GM18873 (cell line): ENCODE results near the gene MAST4.

Experiments
- ATAC-seq: cut with Tn5 transposase; IDR thresholded peaks from one replicate; pipeline ENCODE4 v1.9.1; 2021; ENCODE audit warnings: mild to moderate bottlenecking, moderate library complexity, moderate number of reproducible peaks; ENCODE audit not compliant: unreplicated experiment, low FRiP score

Gene MAST4

GRCh38 chr5:66892716-66893115 is 296.5 kb downstream of the MAST4 start:
- ATAC-seq: no peak

DNA sequence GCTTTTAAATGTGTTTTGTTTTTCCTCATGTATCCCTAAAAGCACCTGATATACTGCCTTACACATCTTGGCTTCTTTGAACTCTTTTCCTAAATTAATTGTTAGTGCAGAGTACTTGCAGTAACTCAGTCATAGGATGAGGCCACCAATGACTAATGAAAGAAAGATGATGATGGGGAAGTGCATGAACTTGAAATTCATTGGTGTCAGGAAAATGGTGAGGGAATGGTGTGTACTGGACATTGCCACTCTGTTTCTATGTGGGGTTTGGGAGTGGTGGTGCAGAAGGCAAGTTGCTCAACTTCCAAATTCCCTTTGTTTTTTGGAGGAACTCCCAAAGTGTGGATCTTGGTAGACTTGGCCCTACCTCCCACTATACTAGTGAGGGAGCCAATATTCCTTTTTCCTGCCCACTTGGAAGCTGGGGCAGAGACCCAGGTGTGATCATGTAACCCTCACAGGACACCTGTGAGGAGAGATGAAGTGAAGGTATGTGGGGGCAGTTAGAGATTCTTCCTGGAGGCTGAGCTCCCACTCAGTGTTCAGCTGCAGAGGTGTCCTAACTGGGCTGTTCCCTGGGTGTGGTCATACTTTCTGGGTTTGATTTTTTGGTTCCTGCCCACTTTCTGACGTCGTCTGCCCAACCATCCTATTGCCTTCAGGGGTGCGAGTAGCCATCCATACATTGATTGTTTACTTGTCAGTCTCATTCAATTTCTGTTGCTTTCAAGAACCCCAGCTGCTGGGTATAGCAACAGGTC is 298.5 kb downstream of the MAST4 start:
- no peak for ATAC-seq

DNA sequence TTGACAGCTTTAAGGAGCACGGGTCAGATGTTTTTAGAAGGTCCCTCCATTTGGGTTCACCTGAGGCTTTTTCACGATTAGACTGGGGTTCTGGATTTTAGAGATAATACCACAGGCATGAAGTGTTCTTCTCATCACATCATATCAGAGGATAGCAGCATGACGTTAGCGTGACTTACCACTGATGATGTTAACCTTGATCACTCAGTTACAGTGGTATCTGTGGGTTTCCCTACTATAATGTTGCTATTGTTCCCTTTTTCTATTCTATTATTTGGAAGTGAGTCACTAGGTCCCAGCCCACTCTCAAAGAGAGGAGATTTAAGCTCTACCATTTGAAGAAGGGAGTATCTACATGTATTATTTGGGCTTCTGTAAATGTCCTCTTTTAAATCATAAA is 300.0 kb downstream of the MAST4 start:
- no peak for ATAC-seq

GRCh38 chr5:66897356-66897755 is 301.2 kb downstream of the MAST4 start:
- no peak for ATAC-seq

DNA sequence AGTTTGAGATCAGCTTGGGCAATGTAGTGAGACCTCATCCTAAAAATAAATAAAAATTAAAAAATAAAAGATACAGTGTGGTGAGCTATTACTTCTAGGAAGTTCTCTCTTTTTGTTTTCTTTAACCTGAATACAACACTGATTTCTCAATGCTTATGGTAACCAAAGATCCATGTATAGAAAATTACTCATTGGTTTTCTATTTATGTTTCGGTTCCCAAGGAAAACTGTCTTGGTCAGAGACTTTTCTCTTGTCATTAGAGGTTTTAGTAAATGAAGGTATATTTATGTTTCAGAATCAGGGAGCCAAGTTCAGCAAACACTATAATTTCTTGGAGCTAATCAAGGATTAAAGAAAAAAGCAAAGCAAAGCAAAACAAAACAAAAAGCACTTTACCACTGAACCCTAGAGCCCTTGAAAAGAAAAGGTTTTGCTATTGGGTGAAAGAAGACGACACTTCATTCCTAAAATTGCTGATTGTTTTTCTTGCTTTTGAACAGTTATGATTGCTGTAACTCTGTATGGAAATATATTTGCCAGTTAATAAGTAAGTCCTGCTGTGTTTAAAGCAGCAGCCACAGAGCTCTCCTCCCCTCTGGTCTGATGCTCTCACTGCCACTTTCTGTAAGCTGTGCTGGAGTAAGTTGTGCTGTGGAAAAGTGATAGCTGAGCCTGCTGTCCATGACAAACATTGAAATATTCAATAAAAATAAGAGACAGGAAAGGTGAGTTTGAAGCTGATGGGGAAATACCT is 302.2 kb downstream of the MAST4 start:
- ATAC-seq: no peak

GRCh38 chr5:66903218-66903617 is 307.0 kb downstream of the MAST4 start:
- ATAC-seq: no peak

- no peak for ATAC-seq
These were observed 307.5 kb downstream of the MAST4 start for GRCh38 chr5:66903709-66904108.

- no peak for ATAC-seq
These were observed 308.0 kb downstream of the MAST4 start for GRCh38 chr5:66904189-66904588.

DNA sequence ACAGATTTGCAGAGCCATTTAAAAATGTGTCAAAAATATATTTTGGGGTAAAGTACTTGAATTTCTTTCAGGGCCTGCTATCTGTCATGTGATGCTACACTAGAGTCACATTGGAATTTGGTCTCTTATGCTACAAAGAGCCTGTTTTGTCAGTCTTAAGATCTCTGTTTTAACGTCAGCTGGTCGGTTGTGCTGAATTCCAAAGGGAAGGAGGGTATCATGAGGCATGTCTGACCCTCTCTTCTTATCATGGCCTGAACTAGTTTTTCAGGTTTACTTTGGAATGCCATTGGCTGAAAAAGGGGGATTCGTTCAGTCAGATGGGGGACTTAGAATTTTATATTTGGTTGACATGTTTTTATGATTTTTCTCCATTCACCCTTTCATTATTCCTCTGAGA is 309.8 kb downstream of the MAST4 start:
- ATAC-seq: no peak

- ATAC-seq: no peak
These were observed 312.0 kb downstream of the MAST4 start for GRCh38 chr5:66908230-66908629.

DNA sequence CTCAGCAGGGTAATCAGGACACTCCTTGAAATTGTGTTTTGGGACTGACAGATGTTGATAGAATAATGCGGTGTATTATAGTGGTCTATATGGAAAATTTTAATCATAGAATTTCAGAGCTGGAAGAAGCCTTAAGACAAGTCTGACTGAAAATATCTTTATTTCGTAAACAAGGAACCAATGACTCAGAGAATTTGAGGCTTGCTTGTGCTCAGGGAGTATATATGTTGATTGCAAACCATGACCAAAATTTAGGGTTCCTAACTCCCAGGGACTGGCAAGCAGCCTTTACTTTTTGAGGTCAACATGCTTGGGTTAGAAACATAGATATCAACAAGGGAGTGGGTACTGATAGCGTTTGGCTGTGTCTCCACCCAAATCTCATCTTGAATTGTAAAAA is 313.2 kb downstream of the MAST4 start:
- ATAC-seq: no peak

- ATAC-seq: no peak
These were observed 316.6 kb downstream of the MAST4 start for GRCh38 chr5:66912787-66913186.

DNA sequence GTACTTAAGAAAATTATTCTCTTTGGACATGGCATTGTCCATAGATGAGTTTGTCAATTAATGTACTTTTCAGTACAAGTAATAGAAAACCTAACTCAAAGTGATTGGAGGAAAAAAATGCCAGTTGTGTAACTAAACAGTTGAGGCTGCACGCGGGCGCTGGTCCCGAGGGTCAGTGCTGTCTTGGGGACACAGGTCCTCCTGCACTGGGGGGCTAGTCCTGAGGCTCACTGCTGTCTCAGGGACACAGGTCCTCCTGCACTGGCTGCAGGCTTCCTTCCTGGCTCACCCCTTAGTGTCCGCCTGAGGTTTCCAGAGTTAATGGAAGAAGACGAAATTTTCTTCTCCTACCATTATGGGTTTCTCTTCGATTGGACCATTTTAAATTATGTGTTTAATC is 319.3 kb downstream of the MAST4 start:
- no peak for ATAC-seq

DNA sequence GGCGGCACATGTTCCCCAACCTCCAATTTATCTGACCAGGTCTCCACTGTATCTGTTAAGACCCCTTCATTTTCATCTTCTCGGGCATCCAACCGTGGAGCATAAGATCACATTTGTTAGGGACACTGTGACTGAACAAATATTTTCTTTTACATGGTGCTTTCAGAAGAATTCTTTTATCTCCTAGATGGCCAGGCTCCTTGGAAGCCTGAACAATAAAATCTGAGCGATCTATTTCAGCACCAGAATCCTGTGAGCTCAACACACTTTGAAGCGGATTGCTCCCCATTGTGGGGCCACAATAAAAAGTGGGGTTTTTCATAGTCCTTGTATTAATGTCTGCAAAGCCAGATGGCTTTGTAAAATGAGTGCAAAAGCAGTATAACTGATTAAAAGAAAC is 326.7 kb downstream of the MAST4 start:
- no peak for ATAC-seq

- no peak for ATAC-seq
These were observed 327.3 kb downstream of the MAST4 start for GRCh38 chr5:66923457-66923856.

DNA sequence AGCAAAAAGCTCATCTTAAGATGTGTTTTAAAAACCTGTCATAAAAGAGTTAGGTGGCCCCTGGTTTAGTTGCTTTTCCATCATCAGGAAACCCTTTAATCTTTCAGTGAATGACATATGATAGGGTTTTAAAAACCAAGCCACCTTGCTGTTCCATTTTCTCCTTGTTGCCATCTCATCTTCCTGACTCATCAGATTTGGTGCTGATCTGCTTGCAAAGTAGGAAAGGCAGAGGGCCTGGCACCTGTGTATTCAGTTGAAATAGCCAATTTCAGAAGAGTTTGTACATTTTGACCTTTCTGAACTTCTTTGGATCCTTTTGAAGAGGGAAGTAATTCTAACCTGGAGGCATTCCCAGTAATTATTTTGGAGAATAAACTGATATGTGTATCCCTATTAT is 327.7 kb downstream of the MAST4 start:
- no peak for ATAC-seq

DNA sequence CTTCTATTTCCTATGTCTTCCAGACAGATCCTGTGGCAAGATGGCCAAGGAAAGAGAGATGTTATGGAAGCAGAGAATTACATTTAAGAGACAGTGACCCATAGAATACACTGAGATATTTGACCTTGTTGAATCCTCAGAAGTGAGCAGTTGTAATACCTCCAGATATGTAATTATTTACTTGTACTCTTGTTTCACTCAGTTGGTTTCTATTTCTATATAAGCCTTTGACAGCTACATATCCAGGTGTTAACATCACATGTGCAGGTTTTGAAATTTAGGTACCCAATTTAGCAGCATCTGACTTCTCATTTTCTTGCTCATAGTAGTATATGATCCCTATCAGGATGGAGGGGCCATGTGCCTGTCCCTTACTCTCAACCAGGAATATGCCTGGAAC is 330.9 kb downstream of the MAST4 start:
- no peak for ATAC-seq

DNA sequence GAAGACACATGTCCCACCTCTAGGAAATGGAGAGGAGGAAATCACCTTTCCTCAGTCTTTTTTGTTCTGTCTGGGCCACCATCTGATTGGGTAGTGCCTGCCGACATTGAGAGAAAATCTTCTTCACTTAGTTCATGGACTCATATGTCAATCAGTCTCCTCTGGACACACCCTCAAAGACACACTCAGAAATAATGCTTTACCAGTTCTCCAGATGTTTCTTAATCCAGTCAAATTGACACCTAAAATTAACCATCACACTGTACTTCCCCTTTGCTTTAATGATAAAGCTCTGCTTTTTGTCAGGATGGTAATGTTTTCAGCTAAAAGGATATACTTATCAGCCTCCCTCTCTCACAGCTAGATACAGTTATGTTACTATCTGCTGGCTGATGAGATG is 333.1 kb downstream of the MAST4 start:
- no peak for ATAC-seq

DNA sequence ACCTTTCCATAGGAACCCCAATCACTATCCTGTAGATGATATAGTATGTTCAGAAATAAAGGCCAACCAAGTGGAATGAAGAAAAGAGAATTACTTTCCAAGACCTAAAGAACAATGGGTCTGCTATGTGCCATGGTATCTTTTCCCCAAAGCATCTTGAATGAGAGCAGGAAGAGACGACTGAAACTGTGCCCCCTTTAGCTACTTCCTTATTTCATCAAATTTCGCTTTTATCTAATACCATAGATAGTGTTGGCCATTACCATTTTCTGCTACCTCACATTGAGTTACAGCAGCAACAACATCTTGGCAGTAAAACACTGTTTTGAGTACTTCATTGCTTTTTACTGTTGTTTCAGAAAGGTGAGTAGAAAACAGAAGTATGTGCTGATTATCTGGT is 333.8 kb downstream of the MAST4 start:
- no peak for ATAC-seq

GRCh38 chr5:66931651-66932050 is 335.5 kb downstream of the MAST4 start:
- ATAC-seq: no peak

GRCh38 chr5:66932457-66932856 is 336.3 kb downstream of the MAST4 start:
- ATAC-seq: no peak

DNA sequence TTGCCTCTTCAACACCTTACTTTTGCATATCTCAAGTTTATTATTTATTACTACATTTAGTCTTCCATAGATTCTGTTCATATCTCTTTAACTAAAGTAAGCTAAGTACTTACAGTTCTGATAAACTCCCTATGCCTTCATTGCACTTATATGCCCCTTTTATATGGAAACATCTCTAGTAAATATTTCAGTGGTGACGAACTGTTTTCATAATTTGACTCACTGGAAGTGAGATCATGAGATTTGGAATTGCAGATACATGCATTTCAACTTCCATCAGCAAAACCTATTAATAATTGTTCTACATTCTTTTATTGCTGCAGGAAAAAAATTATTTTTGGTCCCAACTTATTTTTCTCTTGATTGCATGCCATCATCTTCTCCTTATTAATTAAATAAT is 336.9 kb downstream of the MAST4 start:
- no peak for ATAC-seq
